ENCODE results near the gene STAB2.

STAB2 gene

DNA sequence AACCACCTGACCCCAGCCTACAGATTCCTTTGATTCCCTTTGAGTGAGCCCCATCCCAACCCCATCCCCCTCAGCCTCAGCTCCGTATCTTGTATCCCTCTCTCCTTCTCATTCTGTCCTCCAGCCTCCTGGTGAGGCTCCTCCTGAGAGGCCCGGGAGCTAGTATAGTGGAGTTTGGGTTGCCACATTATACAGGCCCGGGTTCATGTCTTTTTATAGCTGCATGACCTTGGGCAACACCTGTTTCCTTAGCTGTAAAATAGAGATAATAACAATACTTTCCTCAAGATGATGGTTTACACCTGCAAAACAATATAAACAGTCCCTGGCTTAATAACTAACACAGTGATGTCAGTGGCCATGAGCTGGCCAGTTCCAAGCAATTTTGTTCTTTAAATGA is 89.8 kb downstream of the STAB2 start:
- no peak overlapping the region for H3K27ac ChIP-seq (ENCODE audit: low read length)
- H3K79me2 ChIP-seq (ENCODE audit: low read length): no peaks in the 10 kb centered on the region
- H2AFZ ChIP-seq (ENCODE audit: low read length): no peak overlapping the region
- H3K9me2 ChIP-seq (replicated peaks; ENCODE audit: insufficient read depth, low read length): no peaks in the 10 kb centered on the region
- no peak overlapping the region for H3K4me2 ChIP-seq (ENCODE audit: low read depth, low read length)
- H3K9me3 ChIP-seq (replicated peaks; ENCODE audit: insufficient read depth, low read length): no peaks in the 10 kb centered on the region
- H3K9ac ChIP-seq (ENCODE audit: low read length): no peak overlapping the region
- H4K20me1 ChIP-seq (ENCODE audit: insufficient read depth, low read length): no peaks in the 10 kb centered on the region
- no peaks in the 10 kb centered on the region for H3K4me1 ChIP-seq (ENCODE audit: low read length)
- TF ChIP-seq EZH2 (optimal IDR thresholded peaks at IDR 0.05; ENCODE audit: low read depth, low read length) (no peak), EZH2phosphoT487 (IDR thresholded peaks at IDR 0.05; ENCODE audit: low read length) (no peak)
- TF ChIP-seq, protein P1, sequence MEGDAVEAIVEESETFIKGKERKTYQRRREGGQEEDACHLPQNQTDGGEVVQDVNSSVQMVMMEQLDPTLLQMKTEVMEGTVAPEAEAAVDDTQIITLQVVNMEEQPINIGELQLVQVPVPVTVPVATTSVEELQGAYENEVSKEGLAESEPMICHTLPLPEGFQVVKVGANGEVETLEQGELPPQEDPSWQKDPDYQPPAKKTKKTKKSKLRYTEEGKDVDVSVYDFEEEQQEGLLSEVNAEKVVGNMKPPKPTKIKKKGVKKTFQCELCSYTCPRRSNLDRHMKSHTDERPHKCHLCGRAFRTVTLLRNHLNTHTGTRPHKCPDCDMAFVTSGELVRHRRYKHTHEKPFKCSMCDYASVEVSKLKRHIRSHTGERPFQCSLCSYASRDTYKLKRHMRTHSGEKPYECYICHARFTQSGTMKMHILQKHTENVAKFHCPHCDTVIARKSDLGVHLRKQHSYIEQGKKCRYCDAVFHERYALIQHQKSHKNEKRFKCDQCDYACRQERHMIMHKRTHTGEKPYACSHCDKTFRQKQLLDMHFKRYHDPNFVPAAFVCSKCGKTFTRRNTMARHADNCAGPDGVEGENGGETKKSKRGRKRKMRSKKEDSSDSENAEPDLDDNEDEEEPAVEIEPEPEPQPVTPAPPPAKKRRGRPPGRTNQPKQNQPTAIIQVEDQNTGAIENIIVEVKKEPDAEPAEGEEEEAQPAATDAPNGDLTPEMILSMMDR (IDR thresholded peaks at IDR 0.05; ENCODE audit: low read length): no peak
- no peaks in the 10 kb centered on the region for H3K36me3 ChIP-seq (replicated peaks; ENCODE audit: insufficient read depth, low read length)
- no peaks in the 10 kb centered on the region for H3F3A ChIP-seq (ENCODE audit: insufficient read depth, low read length)
- H3K4me3 ChIP-seq (ENCODE audit: low read length): no peak overlapping the region
- H3K27me3 ChIP-seq (replicated peaks; ENCODE audit: insufficient read depth, low read length): no peaks in the 10 kb centered on the region
- DNase-seq: no peak

DNA sequence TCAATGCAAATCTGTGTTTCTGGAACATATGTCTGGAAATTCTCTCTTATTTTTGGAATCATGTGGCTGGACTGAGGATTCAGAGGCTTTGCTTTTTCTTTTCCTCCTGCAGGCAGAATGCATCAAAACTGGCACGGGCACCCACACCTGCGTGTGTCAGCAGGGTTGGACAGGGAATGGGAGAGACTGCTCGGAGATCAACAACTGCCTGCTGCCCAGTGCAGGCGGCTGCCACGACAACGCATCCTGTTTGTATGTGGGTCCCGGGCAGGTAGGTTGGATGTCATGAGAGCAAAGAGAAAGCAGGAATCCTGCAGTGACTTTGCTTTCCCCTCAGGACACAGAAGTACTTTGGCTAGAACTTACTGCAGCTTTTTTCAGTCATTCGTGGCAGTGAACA is 90.3 kb downstream of the STAB2 start:
- no peaks in the 10 kb centered on the region for H3K9me2 ChIP-seq (replicated peaks; ENCODE audit: insufficient read depth, low read length)
- H3K79me2 ChIP-seq (ENCODE audit: low read length): no peaks in the 10 kb centered on the region
- no peak overlapping the region for H3K4me3 ChIP-seq (ENCODE audit: low read length)
- no peaks in the 10 kb centered on the region for H3K9me3 ChIP-seq (replicated peaks; ENCODE audit: insufficient read depth, low read length)
- no peaks in the 10 kb centered on the region for H3K36me3 ChIP-seq (replicated peaks; ENCODE audit: insufficient read depth, low read length)
- no peak overlapping the region for H3K27ac ChIP-seq (ENCODE audit: low read length)
- H3K4me2 ChIP-seq (ENCODE audit: low read depth, low read length): no peak overlapping the region
- no peaks in the 10 kb centered on the region for H4K20me1 ChIP-seq (ENCODE audit: insufficient read depth, low read length)
- H3K9ac ChIP-seq (ENCODE audit: low read length): no peak overlapping the region
- no peaks in the 10 kb centered on the region for H3K4me1 ChIP-seq (ENCODE audit: low read length)
- no peaks in the 10 kb centered on the region for H3F3A ChIP-seq (ENCODE audit: insufficient read depth, low read length)
- TF ChIP-seq, protein P1 (IDR thresholded peaks at IDR 0.05; ENCODE audit: low read length): no peak
- TF ChIP-seq EZH2phosphoT487 (IDR thresholded peaks at IDR 0.05; ENCODE audit: low read length) (no peak), EZH2 (optimal IDR thresholded peaks at IDR 0.05; ENCODE audit: low read depth, low read length) (no peak)
- no peak overlapping the region for H2AFZ ChIP-seq (ENCODE audit: low read length)
- H3K27me3 ChIP-seq (replicated peaks; ENCODE audit: insufficient read depth, low read length): no peaks in the 10 kb centered on the region
- no peak for DNase-seq

GRCh38 chr12:103677905-103678304 is 90.8 kb downstream of the STAB2 start:
- Histone ChIP-seq H2AFZ (ENCODE audit: low read length) (no peak overlapping the region), H3K27ac (ENCODE audit: low read length) (no peak overlapping the region), H3K4me2 (ENCODE audit: low read depth, low read length) (no peak overlapping the region), H3K4me3 (ENCODE audit: low read length) (no peak overlapping the region), H3K27me3 (replicated peaks; ENCODE audit: insufficient read depth, low read length) (no peaks in the 10 kb centered on the region), H3K9me3 (replicated peaks; ENCODE audit: insufficient read depth, low read length) (no peaks in the 10 kb centered on the region), H3K36me3 (replicated peaks; ENCODE audit: insufficient read depth, low read length) (no peaks in the 10 kb centered on the region), H3K79me2 (ENCODE audit: low read length) (no peaks in the 10 kb centered on the region), H3K9ac (ENCODE audit: low read length) (no peak overlapping the region), H3K9me2 (replicated peaks; ENCODE audit: insufficient read depth, low read length) (no peaks in the 10 kb centered on the region), H3K4me1 (ENCODE audit: low read length) (no peaks in the 10 kb centered on the region), H3F3A (ENCODE audit: insufficient read depth, low read length) (no peaks in the 10 kb centered on the region), H4K20me1 (ENCODE audit: insufficient read depth, low read length) (no peaks in the 10 kb centered on the region)
- no peak for DNase-seq
- TF ChIP-seq EZH2 (optimal IDR thresholded peaks at IDR 0.05; ENCODE audit: low read depth, low read length): no peak
- no peak for TF ChIP-seq EZH2phosphoT487 (IDR thresholded peaks at IDR 0.05; ENCODE audit: low read length)
- TF ChIP-seq, protein P1 (IDR thresholded peaks at IDR 0.05; ENCODE audit: low read length): no peak
